ENCODE data around the gene NUP98.

The NUP98 gene

GRCh38 chr11:3840870-3841425 is 43.6 kb upstream of the NUP98 start, which contains the start of gene RHOG:
Gene RHOG, minus strand, starts transcription at chr11:3840959. Its CDS starts 12,821 bp downstream, at chr11:3828138.
- Histone ChIP-seq H3K79me2 (ENCODE audit: control insufficient read depth, insufficient read depth, low read length) (peaks cover 32% of the 10 kb centered on the region), H4K5ac (ENCODE audit: low read length) (no peak within 1 kb of the TSS), H3K9ac (ENCODE audit: low read length) (peak within 1 kb of the TSS; percentile 87), H3K27me3 (ENCODE audit: insufficient read depth, low read length, poor library complexity) (no peaks in the 10 kb centered on the region), H3K4me1 (ENCODE audit: control insufficient read depth, low read depth, low read length) (peaks cover 17% of the 10 kb centered on the region), H3K4me3 (ENCODE audit: low read length) (peak within 1 kb of the TSS; percentile 65), H2BK5ac (ENCODE audit: low read length) (peak within 1 kb of the TSS; percentile 5), H2BK15ac (replicated peaks; ENCODE audit: low read depth) (no peak within 1 kb of the TSS), H3K23ac (ENCODE audit: low read length) (no peak within 1 kb of the TSS), H3K79me1 (ENCODE audit: low read length) (peaks cover 32% of the 10 kb centered on the region), H3K4me2 (ENCODE audit: low read length) (peak within 1 kb of the TSS; percentile 79), H4K8ac (ENCODE audit: low read depth, low read length) (peak within 1 kb of the TSS; percentile 95), H3K56ac (ENCODE audit: low read length) (peak within 1 kb of the TSS; percentile 90), H3K27ac (ENCODE audit: low read depth, low read length) (peak within 1 kb of the TSS; percentile 55), H2AK5ac (ENCODE audit: low read length) (no peak within 1 kb of the TSS), H3K18ac (ENCODE audit: low read length) (peak within 1 kb of the TSS; percentile 97), H3K36me3 (ENCODE audit: control insufficient read depth, insufficient read depth, low read length) (no peaks in the 10 kb centered on the region), H2BK120ac (ENCODE audit: low read depth, low read length) (peak within 1 kb of the TSS; percentile 69), H3K4ac (ENCODE audit: low read depth, low read length) (peak within 1 kb of the TSS; percentile 99)
- peak; percentile 85 for DNase-seq
- WGBS (ENCODE audit: extremely low coverage, insufficient coverage, low lambda C conversion rate), result no CpG with 5 or more reads among the region's 42 CpGs

- no peak for DNase-seq
- H2BK120ac ChIP-seq (ENCODE audit: low read depth, low read length), result no peak overlapping the region
- H3K27ac ChIP-seq (ENCODE audit: low read depth, low read length), result peak overlapping the region; percentile 42
- H3K27me3 ChIP-seq (ENCODE audit: insufficient read depth, low read length, poor library complexity), result no peaks in the 10 kb centered on the region
- peaks cover 32% of the 10 kb centered on the region for H3K79me2 ChIP-seq (ENCODE audit: control insufficient read depth, insufficient read depth, low read length)
- H2AK5ac ChIP-seq (ENCODE audit: low read length), result no peak overlapping the region
- peak overlapping the region; percentile 96 for H3K18ac ChIP-seq (ENCODE audit: low read length)
- peak overlapping the region; percentile 83 for H3K4ac ChIP-seq (ENCODE audit: low read depth, low read length)
- no peak overlapping the region for H4K5ac ChIP-seq (ENCODE audit: low read length)
- H3K4me2 ChIP-seq (ENCODE audit: low read length), result peak overlapping the region; percentile 79
- no peaks in the 10 kb centered on the region for H3K36me3 ChIP-seq (ENCODE audit: control insufficient read depth, insufficient read depth, low read length)
- peak overlapping the region; percentile 87 for H3K9ac ChIP-seq (ENCODE audit: low read length)
- H3K79me1 ChIP-seq (ENCODE audit: low read length), result peaks cover 36% of the 10 kb centered on the region
- no peak overlapping the region for H3K23ac ChIP-seq (ENCODE audit: low read length)
- peak overlapping the region; percentile 65 for H3K4me3 ChIP-seq (ENCODE audit: low read length)
- H2BK15ac ChIP-seq (replicated peaks; ENCODE audit: low read depth), result no peak overlapping the region
- peaks cover 22% of the 10 kb centered on the region for H3K4me1 ChIP-seq (ENCODE audit: control insufficient read depth, low read depth, low read length)
- H4K8ac ChIP-seq (ENCODE audit: low read depth, low read length), result peak overlapping the region; percentile 95
- H3K56ac ChIP-seq (ENCODE audit: low read length), result peak overlapping the region; percentile 86
- no CpG with 5 or more reads among the region's 46 CpGs for WGBS (ENCODE audit: extremely low coverage, insufficient coverage, low lambda C conversion rate)
- no peak overlapping the region for H2BK5ac ChIP-seq (ENCODE audit: low read length)
Observed at GRCh38 chr11:3840004-3840869, 42.9 kb upstream of the NUP98 start.

GRCh38 chr11:3838504-3838903 is 41.1 kb upstream of the NUP98 start:
- Histone ChIP-seq H3K18ac (ENCODE audit: low read length) (no peak overlapping the region), H4K5ac (ENCODE audit: low read length) (no peak overlapping the region), H3K9ac (ENCODE audit: low read length) (no peak overlapping the region), H2BK15ac (replicated peaks; ENCODE audit: low read depth) (no peak overlapping the region), H3K36me3 (ENCODE audit: control insufficient read depth, insufficient read depth, low read length) (no peaks in the 10 kb centered on the region), H2AK5ac (ENCODE audit: low read length) (no peak overlapping the region), H3K79me2 (ENCODE audit: control insufficient read depth, insufficient read depth, low read length) (peaks cover 34% of the 10 kb centered on the region), H2BK120ac (ENCODE audit: low read depth, low read length) (no peak overlapping the region), H3K4me1 (ENCODE audit: control insufficient read depth, low read depth, low read length) (peaks cover 28% of the 10 kb centered on the region), H3K56ac (ENCODE audit: low read length) (no peak overlapping the region), H3K4ac (ENCODE audit: low read depth, low read length) (no peak overlapping the region), H3K79me1 (ENCODE audit: low read length) (peaks cover 42% of the 10 kb centered on the region), H3K4me3 (ENCODE audit: low read length) (no peak overlapping the region), H2BK5ac (ENCODE audit: low read length) (no peak overlapping the region), H3K4me2 (ENCODE audit: low read length) (no peak overlapping the region), H3K27me3 (ENCODE audit: insufficient read depth, low read length, poor library complexity) (no peaks in the 10 kb centered on the region), H3K23ac (ENCODE audit: low read length) (no peak overlapping the region), H4K8ac (ENCODE audit: low read depth, low read length) (no peak overlapping the region), H3K27ac (ENCODE audit: low read depth, low read length) (no peak overlapping the region)
- DNase-seq, result no peak
- WGBS (ENCODE audit: extremely low coverage, insufficient coverage, low lambda C conversion rate), result no CpG with 5 or more reads among the region's 2 CpGs

GRCh38 chr11:3837793-3838192 is 40.4 kb upstream of the NUP98 start:
- Histone ChIP-seq H3K27ac (ENCODE audit: low read depth, low read length) (no peak overlapping the region), H4K5ac (ENCODE audit: low read length) (no peak overlapping the region), H3K79me1 (ENCODE audit: low read length) (peaks cover 45% of the 10 kb centered on the region), H3K4ac (ENCODE audit: low read depth, low read length) (no peak overlapping the region), H3K56ac (ENCODE audit: low read length) (no peak overlapping the region), H3K23ac (ENCODE audit: low read length) (peak overlapping the region; percentile 48), H3K79me2 (ENCODE audit: control insufficient read depth, insufficient read depth, low read length) (peaks cover 37% of the 10 kb centered on the region), H4K8ac (ENCODE audit: low read depth, low read length) (no peak overlapping the region), H3K4me3 (ENCODE audit: low read length) (no peak overlapping the region), H2AK5ac (ENCODE audit: low read length) (no peak overlapping the region), H3K18ac (ENCODE audit: low read length) (no peak overlapping the region), H3K27me3 (ENCODE audit: insufficient read depth, low read length, poor library complexity) (no peaks in the 10 kb centered on the region), H3K36me3 (ENCODE audit: control insufficient read depth, insufficient read depth, low read length) (no peaks in the 10 kb centered on the region), H2BK5ac (ENCODE audit: low read length) (no peak overlapping the region), H2BK120ac (ENCODE audit: low read depth, low read length) (no peak overlapping the region), H3K4me2 (ENCODE audit: low read length) (no peak overlapping the region), H3K4me1 (ENCODE audit: control insufficient read depth, low read depth, low read length) (peaks cover 28% of the 10 kb centered on the region), H2BK15ac (replicated peaks; ENCODE audit: low read depth) (no peak overlapping the region), H3K9ac (ENCODE audit: low read length) (no peak overlapping the region)
- no peak for DNase-seq
- no CpG with 5 or more reads among the region's 1 CpG for WGBS (ENCODE audit: extremely low coverage, insufficient coverage, low lambda C conversion rate)

GRCh38 chr11:3836903-3837302 is 39.5 kb upstream of the NUP98 start:
- peaks cover 28% of the 10 kb centered on the region for H3K4me1 ChIP-seq (ENCODE audit: control insufficient read depth, low read depth, low read length)
- no peak overlapping the region for H3K4ac ChIP-seq (ENCODE audit: low read depth, low read length)
- H3K79me1 ChIP-seq (ENCODE audit: low read length), result peaks cover 51% of the 10 kb centered on the region
- WGBS (ENCODE audit: extremely low coverage, insufficient coverage, low lambda C conversion rate), result no CpG with 5 or more reads among the region's 5 CpGs
- no peak overlapping the region for H4K8ac ChIP-seq (ENCODE audit: low read depth, low read length)
- H2AK5ac ChIP-seq (ENCODE audit: low read length), result no peak overlapping the region
- H3K9ac ChIP-seq (ENCODE audit: low read length), result peak overlapping the region; percentile 20
- no peaks in the 10 kb centered on the region for H3K27me3 ChIP-seq (ENCODE audit: insufficient read depth, low read length, poor library complexity)
- DNase-seq, result no peak
- H3K27ac ChIP-seq (ENCODE audit: low read depth, low read length), result no peak overlapping the region
- no peak overlapping the region for H3K56ac ChIP-seq (ENCODE audit: low read length)
- H3K4me3 ChIP-seq (ENCODE audit: low read length), result no peak overlapping the region
- H3K18ac ChIP-seq (ENCODE audit: low read length), result no peak overlapping the region
- no peak overlapping the region for H3K23ac ChIP-seq (ENCODE audit: low read length)
- no peak overlapping the region for H2BK5ac ChIP-seq (ENCODE audit: low read length)
- no peak overlapping the region for H2BK15ac ChIP-seq (replicated peaks; ENCODE audit: low read depth)
- no peak overlapping the region for H3K4me2 ChIP-seq (ENCODE audit: low read length)
- H4K5ac ChIP-seq (ENCODE audit: low read length), result no peak overlapping the region
- H2BK120ac ChIP-seq (ENCODE audit: low read depth, low read length), result no peak overlapping the region
- peaks cover 37% of the 10 kb centered on the region for H3K79me2 ChIP-seq (ENCODE audit: control insufficient read depth, insufficient read depth, low read length)
- H3K36me3 ChIP-seq (ENCODE audit: control insufficient read depth, insufficient read depth, low read length), result peaks cover under 1% of the 10 kb centered on the region
